HepG2 (cell line): ENCODE data around the gene CD68. TPM values are rescaled to one million over a fixed set of nuclear protein-coding genes. Genes with fewer than 3 reads are reported as not detected.
A peak's percentile ranks its signal among the peaks of the same experiment; 100 is the strongest.

Experiments
- ATF4 ChIP-seq, 2 experiments: fragments of 450-650 bp in 1 of 2; sonication (generic) in 1 of 2; formaldehyde crosslinking; IDR thresholded peaks; 2 replicates each; pipeline versions ENCODE4 v1.5.0 to v1.8.0; 2020 to 2022; ENCODE audit warnings: mild to moderate bottlenecking in 1 of 2, missing genetic modification reagents in 1 of 2
- CCDC6 ChIP-seq: sonication (generic); formaldehyde crosslinking; IDR thresholded peaks from 2 replicates; pipeline ENCODE4 v1.8.1; 2022; ENCODE audit warnings: mild to moderate bottlenecking, missing genetic modification reagents, moderate library complexity
- CEBPG ChIP-seq: IDR thresholded peaks from 2 replicates; pipeline ENCODE4 v1.6.1; 2016
- ETV5 ChIP-seq: IDR thresholded peaks from 2 replicates; pipeline ENCODE4 v1.6.1; 2018; ENCODE audit warnings: missing biosample characterization, missing genetic modification reagents, inconsistent platforms, borderline replicate concordance
- GATA4 ChIP-seq: sonication (generic); IDR thresholded peaks from 2 replicates; pipeline ENCODE4 v1.6.1; 2016; ENCODE audit warnings: antibody characterized with exemption, low read depth, borderline replicate concordance
- HMG20A ChIP-seq: IDR thresholded peaks from 2 replicates; pipeline ENCODE4 v1.6.1; 2016; ENCODE audit warnings: borderline replicate concordance
- HMGA1 ChIP-seq: sonication (generic); formaldehyde crosslinking; conservative IDR thresholded peaks from 2 replicates; pipeline ENCODE4 v1.4.0; 2020; ENCODE audit warnings: missing genetic modification reagents
- HNF4A ChIP-seq: sonication (generic); formaldehyde crosslinking; IDR thresholded peaks from 2 replicates; pipeline ENCODE4 v1.4.0; 2020; ENCODE audit warnings: missing genetic modification reagents
- MED8 ChIP-seq: sonication (generic); formaldehyde crosslinking; IDR thresholded peaks from 2 replicates; pipeline ENCODE4 v1.8.1; 2023; ENCODE audit warnings: mild to moderate bottlenecking, missing genetic modification reagents; ENCODE audit not compliant: insufficient replicate concordance
- MTERF4 ChIP-seq: sonication (generic); formaldehyde crosslinking; IDR thresholded peaks from 2 replicates; pipeline ENCODE4 v1.8.0; 2023; ENCODE audit warnings: mild to moderate bottlenecking, missing genetic modification reagents
- NR2C2 ChIP-seq: sonication (generic); formaldehyde crosslinking; IDR thresholded peaks from 2 replicates; pipeline ENCODE4 v1.4.0; 2020; ENCODE audit warnings: missing genetic modification reagents, mild to moderate bottlenecking, moderate library complexity, borderline replicate concordance
- NR3C1 ChIP-seq: sonication (generic); formaldehyde crosslinking; IDR thresholded peaks from 2 replicates; pipeline ENCODE4 v1.4.0; 2020; ENCODE audit warnings: missing genetic modification reagents
- PCBP1 ChIP-seq: fragments of 200-400 bp; formaldehyde crosslinking; IDR thresholded peaks from 2 replicates; pipeline ENCODE4 v1.6.1; 2017; ENCODE audit warnings: mild to moderate bottlenecking, low read depth, low read length, borderline replicate concordance
- RCOR2 ChIP-seq: IDR thresholded peaks from 2 replicates; pipeline ENCODE4 v1.6.1; 2016; ENCODE audit warnings: missing biosample characterization, missing genetic modification reagents
- TBL1XR1 ChIP-seq: fragments of 150-350 bp; IDR thresholded peaks from 2 replicates; pipeline ENCODE4 v1.6.1; 2014; ENCODE audit warnings: borderline replicate concordance, low read length; ENCODE audit not compliant: partially characterized antibody
- TIGD3 ChIP-seq: sonication (generic); formaldehyde crosslinking; IDR thresholded peaks from 2 replicates; pipeline ENCODE4 v1.5.1; 2020; ENCODE audit warnings: mild to moderate bottlenecking, missing genetic modification reagents, borderline replicate concordance
- ZFP1 ChIP-seq: IDR thresholded peaks from 2 replicates; pipeline ENCODE4 v1.6.1; 2016
- ZFP37 ChIP-seq: sonication (generic); formaldehyde crosslinking; IDR thresholded peaks from 2 replicates; pipeline ENCODE4 v1.4.0; 2020; ENCODE audit warnings: missing genetic modification reagents, borderline replicate concordance
- ZMYM2 ChIP-seq: sonication (generic); formaldehyde crosslinking; IDR thresholded peaks from 2 replicates; pipeline ENCODE4 v1.8.0; 2022; ENCODE audit warnings: mild to moderate bottlenecking, missing genetic modification reagents
- ZNF546 ChIP-seq: sonication (generic); formaldehyde crosslinking; conservative IDR thresholded peaks from 2 replicates; pipeline ENCODE4 v1.8.1; 2023; ENCODE audit warnings: mild to moderate bottlenecking, missing genetic modification reagents
- ZNF567 ChIP-seq: sonication (generic); formaldehyde crosslinking; IDR thresholded peaks from 2 replicates; pipeline ENCODE4 v1.8.1; 2023; ENCODE audit warnings: mild to moderate bottlenecking, missing genetic modification reagents, borderline replicate concordance
- ZNF597 ChIP-seq: sonication (generic); formaldehyde crosslinking; IDR thresholded peaks from 2 replicates; pipeline ENCODE4 v1.5.0; 2020; ENCODE audit warnings: missing genetic modification reagents
- ZNF709 ChIP-seq: sonication (generic); formaldehyde crosslinking; IDR thresholded peaks from 2 replicates; pipeline ENCODE4 v1.5.0; 2020; ENCODE audit warnings: mild to moderate bottlenecking, missing genetic modification reagents
- ZNF749 ChIP-seq: sonication (generic); formaldehyde crosslinking; IDR thresholded peaks from 2 replicates; pipeline ENCODE4 v1.8.0; 2022; ENCODE audit warnings: mild to moderate bottlenecking, missing genetic modification reagents, moderate library complexity, borderline replicate concordance
- ZSCAN31 ChIP-seq: sonication (generic); formaldehyde crosslinking; IDR thresholded peaks from 2 replicates; pipeline ENCODE4 v1.5.0; 2020; ENCODE audit warnings: low read depth, mild to moderate bottlenecking, missing genetic modification reagents
- polyA plus RNA-seq, 8 experiments: library from polyadenylated mRNA; depleted of rRNA in 3 of 8; stranded (reverse) in 7 of 8; unstranded in 1 of 8; fragments of >200 nt; fragmentation: Illumina TruSeq in 4 of 8; extraction: Trizol in 4 of 8; gene quantifications; 2 replicates each; pipeline versions ENCODE4 v1.2.1 to v1.2.3, GENCODE V29; 2011 to 2016; ENCODE audit warnings: low read depth in 4 of 8, missing spikeins in 1 of 8, mixed read lengths in 1 of 8; ENCODE audit not compliant: insufficient read depth in 1 of 8
- total RNA-seq, 5 experiments: library from RNA; depleted of rRNA; stranded (reverse); fragments of >200 nt; fragmentation: Illumina TruSeq; extraction: Trizol; gene quantifications; 2 replicates each; pipeline ENCODE4 v1.2.3, GENCODE V29; 2016; ENCODE audit warnings: low read depth in 1 of 5

Gene CD68
- total and polyA plus RNA-seq, 2 of the 13 experiments (the other 11 are each of a cell fraction or from before 2014, with no cell fraction given) = 10.3 to 104 TPM

- TF ChIP-seq ZNF597 (no peak), ZSCAN31 (CRISPR knock-in tag) (no peak), NR2C2 (CRISPR knock-in tag) (no peak), CEBPG (CRISPR knock-in tag) (peak; percentile 98), GATA4 (no peak), ZNF709 (CRISPR knock-in tag) (no peak), ZNF546 (CRISPR knock-in tag) (no peak), TBL1XR1 (no peak), ZFP1 (CRISPR knock-in tag) (peak; percentile 63; the same call in 1 of the 2 replicates), ATF4 (CRISPR knock-in tag; IDR thresholded peaks at IDR 0.05) (peak in 1 of 2 experiments; percentile 27; a peak in 1 of 4 replicates), RCOR2 (CRISPR knock-in tag) (no peak), ZFP37 (no peak), MTERF4 (CRISPR knock-in tag) (peak; percentile 85; the same call in 1 of the 2 replicates), PCBP1 (no peak), TIGD3 (no peak), ZMYM2 (CRISPR knock-in tag) (no peak), CCDC6 (CRISPR knock-in tag) (peak; percentile 63; the same call in 1 of the 2 replicates), HMG20A (CRISPR knock-in tag) (no peak; the same call in 1 of the 2 replicates), HMGA1 (no peak), ETV5 (peak; percentile 98), ZNF749 (peak; percentile 36; the same call in 1 of the 2 replicates), ZNF567 (peak; percentile 31; the same call in 1 of the 2 replicates), NR3C1 (no peak), HNF4A (CRISPR knock-in tag) (peak; percentile 27; the same call in 1 of the 2 replicates), MED8 (CRISPR knock-in tag) (peak; percentile 62)
Observed at GRCh38 chr17:7573324-7574080, 5.9 kb upstream of the CD68 start (continued).
